Measurements from ENCODE around the gene GARNL3. TPM values are rescaled to one million over a fixed set of nuclear protein-coding genes. Genes with fewer than 3 reads are reported as not detected.

The GARNL3 gene
- total and polyA plus RNA-seq, 2 donors (not counting 3 experiments of a cell fraction or from before 2014, with no cell fraction given) = 1.4 to 8.3 TPM

DNA sequence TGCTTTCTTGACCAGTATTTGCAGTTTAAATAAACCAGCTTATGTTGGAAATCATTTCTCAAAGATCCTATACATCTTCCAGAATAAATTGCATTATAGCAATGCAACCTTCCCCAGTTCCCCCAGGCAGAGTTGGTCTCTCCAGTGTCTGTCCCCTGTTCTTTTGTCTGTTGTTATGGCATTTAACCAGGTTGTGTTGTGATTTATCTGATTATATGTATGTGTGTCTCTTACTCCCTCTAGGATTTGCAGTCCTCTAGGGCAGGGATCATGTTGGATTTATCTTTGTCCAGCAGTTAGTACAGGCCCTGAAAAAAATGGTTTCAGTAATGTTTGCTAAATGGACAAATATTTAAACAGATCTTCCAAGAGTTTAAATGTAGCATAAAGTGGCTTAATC, 17.3 kb downstream of the GARNL3 start:
- no peaks in the 10 kb centered on the region for H4K20me1 ChIP-seq (replicated peaks; ENCODE audit: control insufficient read depth, extremely low read depth, insufficient read depth, low read length)
- DNase-seq (ENCODE audit: low read depth, low spot score) = no peak
- H3K27ac ChIP-seq (ENCODE audit: insufficient read depth, low read depth, low read length) = no peak overlapping the region
- intact Hi-C loops (cut with micrococcal nuclease) = no loop called here
- H3K9ac ChIP-seq (replicated peaks; ENCODE audit: extremely low read depth, insufficient read depth, low read length) = no peak overlapping the region
- dilution Hi-C loops (cut with MboI; ENCODE audit: extremely low pct_ligation_motif_present, low sequenced_read_pairs) = no loop called here
- H3K9me3 ChIP-seq (replicated peaks; ENCODE audit: control insufficient read depth, insufficient read depth, low read length) = no peaks in the 10 kb centered on the region
- no peaks in the 10 kb centered on the region for H3K79me2 ChIP-seq (ENCODE audit: control insufficient read depth, insufficient read depth, low read length)
- no peaks in the 10 kb centered on the region for H3K9me1 ChIP-seq (replicated peaks; ENCODE audit: control insufficient read depth, extremely low read depth, insufficient read depth, low read length)
- H3K4me3 ChIP-seq (replicated peaks in 1 of 3; ENCODE audit: insufficient read depth in 1 of 3, low read depth in 1 of 3, low read length in 3 of 3) = no peak overlapping the region
- H3K4me1 ChIP-seq (ENCODE audit: control insufficient read depth, extremely low read depth, insufficient read depth, low read length) = no peaks in the 10 kb centered on the region
- no peak overlapping the region for H2AFZ ChIP-seq (ENCODE audit: low read depth, low read length)
- FAIRE-seq = no peak
- POLR2A ChIA-PET = no interaction called here
- CTCF ChIA-PET = no interaction called here
- H3K4me2 ChIP-seq (ENCODE audit: insufficient read depth, low read length) = no peak overlapping the region
- no peak for TF ChIP-seq FOS (IDR thresholded peaks at IDR 0.05; ENCODE audit: borderline replicate concordance, insufficient read depth, low read length)
- no peak for TF ChIP-seq CTCF (IDR thresholded peaks at IDR 0.05; ENCODE audit: extremely low read depth in 1 of 2, insufficient read depth in 1 of 2, low read depth in 1 of 2, low read length in 2 of 2)
- no peak for TF ChIP-seq EZH2 (IDR thresholded peaks at IDR 0.05; ENCODE audit: borderline replicate concordance, low read depth, low read length, severe bottlenecking)
- TF ChIP-seq GATA2 (IDR thresholded peaks at IDR 0.05; ENCODE audit: insufficient read depth, insufficient read length, low read depth, low read length) = no peak
- TF ChIP-seq POLR2AphosphoS5 (IDR thresholded peaks at IDR 0.05; ENCODE audit: insufficient read depth, low read depth, low read length) = no peak
- TF ChIP-seq MYC (IDR thresholded peaks at IDR 0.05; ENCODE audit: low read depth, low read length) = no peak
- TF ChIP-seq, protein P1, sequence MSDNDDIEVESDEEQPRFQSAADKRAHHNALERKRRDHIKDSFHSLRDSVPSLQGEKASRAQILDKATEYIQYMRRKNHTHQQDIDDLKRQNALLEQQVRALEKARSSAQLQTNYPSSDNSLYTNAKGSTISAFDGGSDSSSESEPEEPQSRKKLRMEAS (IDR thresholded peaks at IDR 0.05; ENCODE audit: insufficient read depth, insufficient read length) = no peak
- TF ChIP-seq JUN (IDR thresholded peaks at IDR 0.05; ENCODE audit: borderline replicate concordance, insufficient read depth, insufficient read length, low read depth) = no peak
- no peak for TF ChIP-seq POLR2A (IDR thresholded peaks at IDR 0.05; ENCODE audit: low read depth, low read length)
- no TSS peak for BruUV-seq (replicated peaks)
- H3K27me3 ChIP-seq (ENCODE audit: control insufficient read depth in 2 of 2, insufficient read depth in 2 of 2, low read length in 2 of 2) = no peaks in the 10 kb centered on the region
- H3K36me3 ChIP-seq (ENCODE audit: control insufficient read depth in 2 of 2, extremely low read depth in 1 of 2, insufficient read depth in 2 of 2, low read length in 2 of 2) = no peaks in the 10 kb centered on the region
